HG02870 (cell line): Measurements from ENCODE around the gene CYTH3.
"Not testable (repeated sequence)": the region's sequence is repeated elsewhere in the genome, so short reads cannot be mapped to it uniquely, and the experiment has no call there.

Experiments
- ATAC-seq: cut with Tn5 transposase; IDR thresholded peaks from one replicate; pipeline ENCODE4 v1.9.1; 2021; ENCODE audit warnings: mild to moderate bottlenecking, moderate library complexity; ENCODE audit not compliant: unreplicated experiment

CYTH3 gene, protein sequence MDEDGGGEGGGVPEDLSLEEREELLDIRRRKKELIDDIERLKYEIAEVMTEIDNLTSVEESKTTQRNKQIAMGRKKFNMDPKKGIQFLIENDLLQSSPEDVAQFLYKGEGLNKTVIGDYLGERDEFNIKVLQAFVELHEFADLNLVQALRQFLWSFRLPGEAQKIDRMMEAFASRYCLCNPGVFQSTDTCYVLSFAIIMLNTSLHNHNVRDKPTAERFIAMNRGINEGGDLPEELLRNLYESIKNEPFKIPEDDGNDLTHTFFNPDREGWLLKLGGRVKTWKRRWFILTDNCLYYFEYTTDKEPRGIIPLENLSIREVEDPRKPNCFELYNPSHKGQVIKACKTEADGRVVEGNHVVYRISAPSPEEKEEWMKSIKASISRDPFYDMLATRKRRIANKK

GRCh38 chr7:6272481-6273323, at the start of gene CYTH3:
TSS of gene CYTH3 (minus strand) at chr7:6272624. CDS start at chr7:6272507, 117 bp downstream.
- ATAC-seq, result peak; percentile 66

- no peak for ATAC-seq
Observed at GRCh38 chr7:6320791-6321190, 48.4 kb upstream of the CYTH3 start.

DNA sequence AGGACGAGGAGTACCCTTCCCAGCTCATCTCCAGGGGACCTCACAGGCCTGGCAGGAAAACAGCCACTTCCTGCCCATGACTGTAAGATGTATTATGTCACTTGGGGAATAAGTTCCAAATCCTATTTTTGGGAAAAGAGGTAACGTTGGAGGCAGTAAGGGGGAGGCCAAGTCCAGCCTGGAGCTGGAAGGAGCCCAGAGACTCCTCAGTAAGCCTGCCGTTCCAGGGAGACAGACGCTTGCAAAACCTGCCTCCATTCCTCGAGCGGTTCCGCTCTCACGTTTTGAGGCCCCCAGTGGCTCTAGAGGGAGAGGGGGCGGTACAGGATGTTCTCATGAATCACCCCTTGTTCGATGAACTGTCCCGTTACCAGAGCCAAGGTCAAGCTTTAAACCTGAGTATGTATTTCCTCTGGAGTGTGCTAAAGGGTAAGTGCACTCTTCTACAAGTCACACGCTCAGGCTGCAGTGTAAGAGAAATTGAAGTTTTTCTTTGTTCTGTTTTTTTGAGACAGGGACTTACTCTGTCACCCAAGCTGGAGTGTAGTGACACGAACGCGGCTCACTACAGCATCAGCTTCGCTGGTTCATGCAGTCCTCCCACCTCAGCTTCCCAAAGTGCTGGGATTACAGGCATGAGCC, 45.5 kb upstream of the CYTH3 start:
- no peak for ATAC-seq

DNA sequence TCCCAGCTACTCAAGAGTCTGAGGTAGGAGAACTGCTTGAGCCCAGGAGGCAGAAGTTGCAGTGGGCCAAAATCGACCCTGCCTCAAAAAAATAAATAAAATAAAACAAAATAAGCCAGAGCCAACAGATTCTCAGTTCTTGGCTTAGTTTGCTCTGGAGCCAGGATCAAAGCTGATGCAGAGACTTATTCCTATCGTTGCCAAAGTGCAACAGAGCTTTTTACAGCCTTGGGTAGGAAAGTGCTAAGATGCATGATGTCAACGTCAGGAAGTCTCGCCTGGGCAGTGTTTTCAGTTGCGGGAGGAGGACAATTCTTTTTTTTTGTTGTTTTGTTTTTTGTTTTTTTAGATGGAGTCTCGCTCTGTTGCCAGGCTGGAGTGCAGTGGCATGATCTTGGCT, 43.8 kb upstream of the CYTH3 start:
- no peak for ATAC-seq

DNA sequence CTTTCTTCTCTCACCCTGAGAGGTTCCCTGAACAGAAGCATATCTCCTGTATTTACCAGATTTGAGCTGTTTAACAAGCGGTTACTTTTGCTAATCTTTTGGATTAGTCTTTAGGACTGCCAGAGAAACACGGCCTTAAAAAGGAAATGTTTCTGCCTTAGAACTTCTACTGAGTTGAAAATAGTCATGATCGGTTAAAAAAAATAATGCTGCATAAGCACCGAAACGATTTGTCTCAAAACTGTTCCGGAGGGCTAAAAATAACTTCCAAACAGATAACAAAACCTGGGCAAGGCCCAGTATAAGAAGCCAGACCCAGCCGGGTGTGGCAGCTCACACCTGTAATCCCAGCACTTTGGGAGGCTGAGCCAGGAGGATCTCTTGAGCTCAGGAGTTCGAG, 43.3 kb upstream of the CYTH3 start:
- ATAC-seq, result no peak

GRCh38 chr7:6310271-6310993, 38.0 kb upstream of the CYTH3 start:
- no peak for ATAC-seq

DNA sequence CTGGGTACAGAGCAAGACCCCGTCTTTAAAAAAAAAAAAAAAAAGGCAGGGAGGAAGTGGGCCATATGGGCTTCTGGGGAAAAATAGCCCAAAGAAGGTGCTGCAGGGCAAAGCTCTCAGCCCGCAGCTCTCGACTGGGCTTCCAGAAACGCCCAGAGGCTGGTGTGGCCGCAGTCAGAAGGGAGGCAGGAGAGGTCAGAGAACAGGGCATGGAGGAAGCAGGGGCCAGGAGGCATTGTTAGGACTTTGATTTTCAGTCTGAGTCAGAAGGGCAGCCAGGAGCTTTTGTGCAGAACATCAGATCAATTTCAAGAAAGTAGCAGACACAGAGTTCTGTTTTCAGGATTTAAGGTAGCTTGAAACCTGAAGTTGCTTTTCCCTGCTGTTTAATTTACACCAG, 35.3 kb upstream of the CYTH3 start:
- ATAC-seq, result no peak

DNA sequence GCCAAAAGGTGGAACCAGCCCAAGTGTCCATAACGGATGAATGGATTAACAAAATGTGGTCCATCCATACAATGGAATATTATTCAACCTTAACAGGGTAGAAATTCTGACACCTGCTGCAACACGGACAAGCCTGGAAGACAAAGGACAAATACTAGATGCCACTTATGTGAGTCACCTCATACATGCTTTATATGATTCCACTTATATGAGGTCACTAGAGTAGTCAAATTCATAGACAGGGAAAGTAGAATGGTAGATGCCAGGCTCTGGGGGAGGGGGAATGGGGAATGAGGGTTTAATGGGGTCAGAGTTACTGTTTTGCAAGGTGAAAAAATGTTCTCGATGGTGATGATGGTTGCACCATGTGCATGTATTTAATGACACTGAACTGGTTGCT, 34.0 kb upstream of the CYTH3 start:
- ATAC-seq, result no peak

- ATAC-seq, result no peak
Observed at GRCh38 chr7:6305330-6305729, 32.9 kb upstream of the CYTH3 start.

- not testable (repeated sequence) for ATAC-seq
Observed at GRCh38 chr7:6301446-6301845, 29.0 kb upstream of the CYTH3 start.

- ATAC-seq, result no peak
Observed at GRCh38 chr7:6299774-6300173, 27.4 kb upstream of the CYTH3 start.

- no peak for ATAC-seq
Observed at GRCh38 chr7:6294839-6295238, 22.4 kb upstream of the CYTH3 start.

- no peak for ATAC-seq
Observed at GRCh38 chr7:6293202-6293601, 20.8 kb upstream of the CYTH3 start.

DNA sequence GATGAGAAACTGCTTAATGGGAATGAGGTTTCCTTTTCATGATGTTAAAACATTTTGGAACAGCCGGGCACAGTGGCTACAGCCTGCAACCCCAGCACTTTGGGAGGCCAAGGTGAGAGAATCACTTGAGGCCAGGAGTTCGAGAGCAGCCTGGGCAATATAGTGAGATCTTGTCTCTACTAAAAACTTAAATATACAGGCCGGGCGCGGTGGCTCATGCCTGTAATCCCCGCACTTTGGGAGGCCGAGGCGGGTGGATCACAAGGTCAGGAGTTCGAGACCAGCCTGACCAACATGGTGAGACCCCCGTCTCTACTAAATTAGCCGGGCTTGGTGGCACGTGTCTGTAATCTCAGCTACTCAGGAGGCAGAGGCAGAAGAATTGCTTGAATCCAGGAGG, 19.5 kb upstream of the CYTH3 start:
- ATAC-seq, result not testable (repeated sequence)

DNA sequence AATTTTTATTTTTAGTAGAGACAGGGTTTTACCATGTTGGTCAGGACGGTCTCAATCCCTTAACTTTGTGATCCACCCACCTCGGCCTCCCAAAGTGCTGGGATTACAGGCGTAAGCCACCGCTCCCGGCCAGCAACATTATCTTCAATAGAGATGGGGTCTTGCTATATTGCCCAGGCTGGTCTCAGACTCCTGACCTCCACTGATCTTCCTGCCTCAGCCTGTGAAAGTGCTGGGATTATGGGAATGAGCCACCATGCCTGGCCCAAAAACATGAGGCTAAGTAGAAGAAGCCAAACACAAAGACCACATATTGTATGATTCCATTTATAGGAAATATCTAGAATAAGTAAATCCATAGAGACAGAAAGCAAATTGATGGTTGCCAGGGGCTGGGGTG, 19.1 kb upstream of the CYTH3 start:
- no peak for ATAC-seq

DNA sequence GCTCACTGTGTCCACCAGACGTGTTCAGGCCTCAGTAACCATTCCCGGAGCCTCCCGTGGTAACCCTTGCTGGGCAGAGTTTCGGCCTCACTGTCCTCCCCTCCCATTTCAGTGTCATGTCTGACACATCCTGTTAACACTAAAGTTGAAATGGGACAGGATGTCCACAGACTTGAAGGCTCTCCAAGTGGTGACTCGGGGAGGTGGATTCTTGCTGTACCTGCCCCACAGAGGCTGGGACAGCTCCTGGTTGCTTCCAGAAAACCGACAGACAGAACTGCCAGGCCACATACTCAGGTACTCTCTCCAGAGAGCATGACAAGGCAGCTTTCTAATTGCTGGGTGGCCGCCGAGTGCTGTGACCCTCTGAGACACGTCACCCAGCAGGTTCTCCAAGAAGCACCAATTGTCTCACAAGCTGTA, 17.9 kb upstream of the CYTH3 start:
- ATAC-seq, result no peak

DNA sequence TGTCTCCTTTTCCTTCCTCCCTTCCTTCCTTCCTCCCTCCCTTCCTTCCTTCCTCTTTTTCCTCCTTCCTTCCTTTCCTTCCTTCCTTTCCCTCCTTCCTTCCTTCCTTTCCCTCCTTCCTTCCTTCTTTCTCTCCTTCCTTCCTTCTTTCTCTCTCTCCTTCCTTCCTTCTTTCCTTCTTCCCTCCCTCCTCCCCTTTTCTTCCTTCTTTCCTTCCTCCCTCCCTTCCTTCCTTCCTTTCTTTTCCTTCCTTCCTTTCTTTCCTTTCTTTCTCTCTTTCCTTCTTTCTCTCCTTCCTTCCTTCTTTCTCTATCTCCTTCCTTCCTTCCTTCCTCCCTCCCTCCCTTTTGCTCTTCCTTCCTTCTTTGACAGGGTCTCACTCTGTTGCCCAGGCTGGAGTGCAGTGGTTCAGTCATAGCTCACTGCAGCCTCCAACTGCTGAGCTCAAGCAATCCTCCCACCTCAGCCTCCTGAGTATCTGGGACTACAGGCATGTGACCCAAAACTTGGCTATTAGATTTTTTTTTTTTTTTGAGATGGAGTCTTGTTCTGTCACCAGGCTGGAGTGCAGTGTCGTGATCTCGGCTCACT, 15.9 kb upstream of the CYTH3 start:
- ATAC-seq, result no peak

DNA sequence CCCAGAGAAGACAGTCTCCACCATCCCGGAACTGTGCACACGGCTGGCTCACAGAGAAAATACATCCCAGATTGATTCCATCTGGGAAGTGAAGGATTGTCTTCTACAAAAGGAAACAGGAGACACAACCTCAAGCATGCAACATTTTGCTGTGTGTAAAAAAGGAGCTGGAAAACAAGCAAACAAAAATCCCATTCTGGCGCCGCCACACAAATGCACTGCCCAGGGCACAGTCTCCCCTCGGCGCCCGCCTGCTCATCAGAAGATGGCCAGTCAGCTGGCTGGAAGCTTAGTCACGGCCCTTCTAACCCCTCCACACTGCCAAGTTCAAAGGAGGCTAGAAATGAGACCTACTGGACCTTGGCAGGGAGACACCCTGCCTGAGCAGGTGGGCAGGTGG, 14.1 kb upstream of the CYTH3 start:
- no peak for ATAC-seq

DNA sequence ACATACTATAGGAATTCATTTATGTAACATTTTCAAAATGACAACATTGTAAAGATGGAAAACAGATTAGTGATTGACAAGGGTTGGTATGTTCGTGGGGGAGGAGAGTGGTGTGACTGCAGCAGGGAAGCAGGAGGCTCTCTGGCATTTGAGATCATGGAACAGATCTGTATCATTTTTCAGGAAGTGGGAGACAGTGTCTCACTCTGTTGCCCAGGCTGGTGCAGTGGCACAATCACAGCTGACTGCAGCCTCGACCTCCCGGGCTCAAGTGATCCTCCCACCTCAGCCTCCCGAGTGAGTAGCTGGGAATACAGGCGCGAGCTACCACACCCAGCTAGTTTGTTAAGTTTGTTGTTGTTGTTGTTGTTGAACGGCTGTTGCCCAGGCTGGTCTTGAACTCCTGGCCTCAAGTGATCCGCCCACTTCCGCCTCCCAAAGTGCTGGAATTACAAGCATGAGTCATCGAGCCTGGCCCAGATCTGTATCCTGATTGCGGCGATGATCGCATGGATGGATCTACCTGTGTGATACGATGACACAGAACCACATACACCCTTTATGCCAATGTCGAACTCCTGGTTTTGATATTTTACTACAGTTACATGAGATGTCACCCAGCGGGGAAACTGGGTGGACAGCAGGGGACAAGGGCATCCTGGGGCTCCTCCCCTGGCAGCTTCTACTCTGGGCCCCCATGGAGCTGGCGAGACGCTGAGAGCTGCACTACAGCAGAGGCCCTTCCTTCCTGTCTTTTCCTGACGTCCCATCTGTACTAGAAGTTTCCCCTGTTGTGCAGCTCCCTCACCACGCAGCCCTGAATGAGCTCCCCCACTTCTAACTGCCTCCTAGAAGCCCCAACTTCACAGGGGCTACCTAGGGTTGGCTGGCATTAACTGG, 12.3 kb upstream of the CYTH3 start:
- no peak for ATAC-seq

GRCh38 chr7:6284055-6284400, 11.6 kb upstream of the CYTH3 start:
- no peak for ATAC-seq
